Liver (tissue), 9 donors: ENCODE data around the gene SMIM14. TPM values are rescaled to one million over a fixed set of nuclear protein-coding genes. Genes with fewer than 3 reads are reported as not detected.

Experiments used
- DNase-seq: peaks from one replicate; pipeline ENCODE4 v3.0.0-alpha.2; 2017; ENCODE audit warnings: low spot score
- H3K27ac ChIP-seq, 2 donors: one replicate each; pipeline ENCODE4 v1.7.0; 2013; ENCODE audit warnings: inconsistent platforms in 2 of 2, low read length in 2 of 2, control low read depth in 1 of 2, low read depth in 1 of 2, mild to moderate bottlenecking in 1 of 2
- H3K27me3 ChIP-seq, 4 donors: one replicate each; pipeline versions ENCODE4 v1.6.1 to v1.7.0; 2013; ENCODE audit warnings: low read length in 3 of 4, inconsistent platforms in 1 of 4, mild to moderate bottlenecking in 1 of 4, moderate library complexity in 1 of 4; ENCODE audit not compliant: control insufficient read depth in 4 of 4, insufficient read depth in 4 of 4
- H3K36me3 ChIP-seq, 4 donors: one replicate each; pipeline versions ENCODE4 v1.6.1 to v1.7.0; 2013; ENCODE audit warnings: low read length in 3 of 4, mild to moderate bottlenecking in 3 of 4, low read depth in 1 of 4, moderate library complexity in 1 of 4; ENCODE audit not compliant: control insufficient read depth in 4 of 4, insufficient read depth in 3 of 4
- H3K4me1 ChIP-seq, 4 donors: one replicate each; pipeline versions ENCODE4 v1.6.1 to v1.7.0; 2013; ENCODE audit warnings: low read length in 3 of 4, mild to moderate bottlenecking in 3 of 4, moderate library complexity in 1 of 4; ENCODE audit not compliant: control insufficient read depth in 4 of 4, insufficient read depth in 4 of 4
- H3K4me3 ChIP-seq, 3 donors: one replicate each; pipeline versions ENCODE4 v1.6.1 to v1.7.0; 2013; ENCODE audit warnings: low read length in 3 of 3, control low read depth in 1 of 3, low read depth in 1 of 3, mild to moderate bottlenecking in 1 of 3
- H3K9ac ChIP-seq, 2 donors: one replicate each; pipeline ENCODE4 v1.7.0; 2013; ENCODE audit warnings: low read length in 2 of 2, mild to moderate bottlenecking in 2 of 2, moderate library complexity in 2 of 2, control low read depth in 1 of 2, low read depth in 1 of 2
- H3K9me3 ChIP-seq, 4 donors: one replicate each; pipeline versions ENCODE4 v1.6.1 to v1.7.0; 2013; ENCODE audit warnings: low read length in 3 of 4; ENCODE audit not compliant: control insufficient read depth in 4 of 4
- CTCF ChIP-seq: fragments of 150-350 bp; IDR thresholded peaks from 2 replicates; pipeline ENCODE4 v1.5.1; 2017; ENCODE audit warnings: improper control_type of control experiment, low read depth, low read length; ENCODE audit not compliant: missing input control
- EGR1 ChIP-seq, 2 donors: IDR thresholded peaks; 2 replicates each; pipeline ENCODE4 v1.6.1; 2016 to 2018; ENCODE audit warnings: antibody characterized with exemption in 2 of 2, low read depth in 2 of 2
- FOXA2 ChIP-seq: IDR thresholded peaks from 2 replicates; pipeline ENCODE4 v1.6.1; 2016; ENCODE audit warnings: antibody characterized with exemption
- HNF4G ChIP-seq: IDR thresholded peaks from 2 replicates; pipeline ENCODE4 v1.6.1; 2016; ENCODE audit warnings: antibody characterized with exemption
- MAX ChIP-seq: IDR thresholded peaks from 2 replicates; pipeline ENCODE4 v1.6.1; 2016; ENCODE audit warnings: antibody characterized with exemption
- RAD21 ChIP-seq, 2 donors: IDR thresholded peaks; 2 replicates each; pipeline ENCODE4 v1.6.1; 2016; ENCODE audit warnings: antibody characterized with exemption in 2 of 2, mild to moderate bottlenecking in 2 of 2
- RXRA ChIP-seq, 2 donors: IDR thresholded peaks; 2 replicates each; pipeline ENCODE4 v1.6.1; 2017 to 2018; ENCODE audit warnings: antibody characterized with exemption in 2 of 2, mild to moderate bottlenecking in 1 of 2
- SP1 ChIP-seq: IDR thresholded peaks from 2 replicates; pipeline ENCODE4 v1.6.1; 2018; ENCODE audit warnings: antibody characterized with exemption, mild to moderate bottlenecking
- WGBS: extraction: QIAGEN DNeasy Blood & Tissue Kit; methylation state at CpG from one replicate; pipeline ENCODE4 v1.1.7; 2013; 5-methylcytosine and 5-hydroxymethylcytosine counted together
- polyA plus RNA-seq, 2 donors: library from polyadenylated mRNA; stranded (reverse) in 1 of 2; unstranded in 1 of 2; fragments of 200-250 nt in 1 of 2; fragments of >200 nt in 1 of 2; fragmentation: Nextera tagmentation in 1 of 2; extraction: Ambion mirVana in 1 of 2; gene quantifications; one replicate each; pipeline versions ENCODE4 v1.2.1 to v1.2.3, GENCODE V29; 2013 to 2015
- total RNA-seq, 2 donors: library from RNA; depleted of rRNA; stranded (reverse); fragments of >200 nt; gene quantifications; one replicate each; pipeline ENCODE4 v1.2.3, GENCODE V29; 2014
- TF ChIP-seq, protein P1 (sequence below): IDR thresholded peaks from 2 replicates; pipeline ENCODE4 v1.6.1; 2016; ENCODE audit warnings: antibody characterized with exemption
- TF ChIP-seq, protein P2 (sequence below): IDR thresholded peaks from 2 replicates; pipeline ENCODE4 v1.6.1; 2016; ENCODE audit warnings: antibody characterized with exemption, mild to moderate bottlenecking
- donor health status: healthy.
- donor health status: healthy.
- donor health status: healthy.
- donor health status: healthy.
- donor health status: healthy.

The SMIM14 gene
- total and polyA plus RNA-seq, 4 donors, result 21.1 to 311 (median 91.6) TPM

- peaks cover 0 to 15% (median 5%) of the 10 kb centered on the region in 4 donors for H3K36me3 ChIP-seq
- peaks cover 0 to 16% (median 6%) of the 10 kb centered on the region in 4 donors for H3K4me1 ChIP-seq
- H3K9ac ChIP-seq, result no peak overlapping the region
- H3K4me3 ChIP-seq, result no peak overlapping the region
- H3K27ac ChIP-seq, result no peak overlapping the region
- no peak for DNase-seq
- TF ChIP-seq MAX (no peak), RAD21 (IDR thresholded peaks at IDR 0.05) (no peak)
- TF ChIP-seq, protein P1, sequence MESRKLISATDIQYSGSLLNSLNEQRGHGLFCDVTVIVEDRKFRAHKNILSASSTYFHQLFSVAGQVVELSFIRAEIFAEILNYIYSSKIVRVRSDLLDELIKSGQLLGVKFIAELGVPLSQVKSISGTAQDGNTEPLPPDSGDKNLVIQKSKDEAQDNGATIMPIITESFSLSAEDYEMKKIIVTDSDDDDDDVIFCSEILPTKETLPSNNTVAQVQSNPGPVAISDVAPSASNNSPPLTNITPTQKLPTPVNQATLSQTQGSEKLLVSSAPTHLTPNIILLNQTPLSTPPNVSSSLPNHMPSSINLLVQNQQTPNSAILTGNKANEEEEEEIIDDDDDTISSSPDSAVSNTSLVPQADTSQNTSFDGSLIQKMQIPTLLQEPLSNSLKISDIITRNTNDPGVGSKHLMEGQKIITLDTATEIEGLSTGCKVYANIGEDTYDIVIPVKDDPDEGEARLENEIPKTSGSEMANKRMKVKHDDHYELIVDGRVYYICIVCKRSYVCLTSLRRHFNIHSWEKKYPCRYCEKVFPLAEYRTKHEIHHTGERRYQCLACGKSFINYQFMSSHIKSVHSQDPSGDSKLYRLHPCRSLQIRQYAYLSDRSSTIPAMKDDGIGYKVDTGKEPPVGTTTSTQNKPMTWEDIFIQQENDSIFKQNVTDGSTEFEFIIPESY, result no peak
- WGBS, result 91% methylated on average over 2 of the region's 2 CpGs
- no peaks in the 10 kb centered on the region for H3K27me3 ChIP-seq
- no peaks in the 10 kb centered on the region for H3K9me3 ChIP-seq
These were observed 11.3 kb downstream of the SMIM14 start for GRCh38 chr4:39627413-39627812.

- no peak for DNase-seq
- Histone ChIP-seq H3K9ac (no peak overlapping the region), H3K27ac (no peak overlapping the region), H3K36me3 (peaks cover 0 to 15% (median 5%) of the 10 kb centered on the region in 4 donors), H3K4me3 (no peak overlapping the region), H3K9me3 (no peaks in the 10 kb centered on the region), H3K4me1 (peaks cover 0 to 16% (median 6%) of the 10 kb centered on the region in 4 donors), H3K27me3 (no peaks in the 10 kb centered on the region)
- no peak for TF ChIP-seq CTCF
- no peak for TF ChIP-seq SP1
- TF ChIP-seq, protein P1, result no peak
- no peak for TF ChIP-seq HNF4G
- TF ChIP-seq, protein P2, sequence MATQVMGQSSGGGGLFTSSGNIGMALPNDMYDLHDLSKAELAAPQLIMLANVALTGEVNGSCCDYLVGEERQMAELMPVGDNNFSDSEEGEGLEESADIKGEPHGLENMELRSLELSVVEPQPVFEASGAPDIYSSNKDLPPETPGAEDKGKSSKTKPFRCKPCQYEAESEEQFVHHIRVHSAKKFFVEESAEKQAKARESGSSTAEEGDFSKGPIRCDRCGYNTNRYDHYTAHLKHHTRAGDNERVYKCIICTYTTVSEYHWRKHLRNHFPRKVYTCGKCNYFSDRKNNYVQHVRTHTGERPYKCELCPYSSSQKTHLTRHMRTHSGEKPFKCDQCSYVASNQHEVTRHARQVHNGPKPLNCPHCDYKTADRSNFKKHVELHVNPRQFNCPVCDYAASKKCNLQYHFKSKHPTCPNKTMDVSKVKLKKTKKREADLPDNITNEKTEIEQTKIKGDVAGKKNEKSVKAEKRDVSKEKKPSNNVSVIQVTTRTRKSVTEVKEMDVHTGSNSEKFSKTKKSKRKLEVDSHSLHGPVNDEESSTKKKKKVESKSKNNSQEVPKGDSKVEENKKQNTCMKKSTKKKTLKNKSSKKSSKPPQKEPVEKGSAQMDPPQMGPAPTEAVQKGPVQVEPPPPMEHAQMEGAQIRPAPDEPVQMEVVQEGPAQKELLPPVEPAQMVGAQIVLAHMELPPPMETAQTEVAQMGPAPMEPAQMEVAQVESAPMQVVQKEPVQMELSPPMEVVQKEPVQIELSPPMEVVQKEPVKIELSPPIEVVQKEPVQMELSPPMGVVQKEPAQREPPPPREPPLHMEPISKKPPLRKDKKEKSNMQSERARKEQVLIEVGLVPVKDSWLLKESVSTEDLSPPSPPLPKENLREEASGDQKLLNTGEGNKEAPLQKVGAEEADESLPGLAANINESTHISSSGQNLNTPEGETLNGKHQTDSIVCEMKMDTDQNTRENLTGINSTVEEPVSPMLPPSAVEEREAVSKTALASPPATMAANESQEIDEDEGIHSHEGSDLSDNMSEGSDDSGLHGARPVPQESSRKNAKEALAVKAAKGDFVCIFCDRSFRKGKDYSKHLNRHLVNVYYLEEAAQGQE, result no peak
- TF ChIP-seq FOXA2, result no peak
- no peak for TF ChIP-seq EGR1 (IDR thresholded peaks at IDR 0.05; ENCODE audit: low read depth in 2 of 2)
- no peak for TF ChIP-seq RXRA (IDR thresholded peaks at IDR 0.05)
- 93% methylated on average over 1 of the region's 1 CpG for WGBS
These were observed 11.8 kb downstream of the SMIM14 start for GRCh38 chr4:39626913-39627312.
